ENCODE measurements around the gene LAMC3.
"Not testable (repeated sequence)": the region's sequence is repeated elsewhere in the genome, so short reads cannot be mapped to it uniquely, and the experiment has no call there.

Gene LAMC3

DNA sequence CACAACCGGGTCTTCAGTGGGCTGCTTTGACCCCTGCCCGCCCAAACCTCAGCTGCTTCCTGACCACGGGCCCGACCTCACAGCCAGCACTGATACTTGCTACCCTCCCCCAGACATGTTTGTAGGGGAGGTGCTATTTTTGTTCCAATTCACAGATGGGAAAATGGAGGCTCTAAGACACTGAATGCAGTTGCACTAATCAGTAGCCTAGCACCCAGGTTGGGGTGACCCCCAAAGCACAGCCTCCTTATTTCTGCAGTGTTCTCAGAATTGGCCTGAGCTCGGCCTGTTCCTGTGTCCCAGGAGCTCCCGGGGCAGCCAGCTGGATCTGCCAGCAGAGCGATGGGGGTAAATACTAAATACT is 22.6 kb downstream of the LAMC3 start:
- H3K9me3 ChIP-seq (ENCODE audit: control insufficient read depth, low read length) = no peaks in the 10 kb centered on the region
- no peaks in the 10 kb centered on the region for H3K4me1 ChIP-seq (ENCODE audit: control insufficient read depth, insufficient read depth, low read length, poor library complexity, severe bottlenecking)
- no peaks in the 10 kb centered on the region for H3K36me3 ChIP-seq (ENCODE audit: control insufficient read depth, insufficient read depth, low read length)
- no peak overlapping the region for H3K27ac ChIP-seq (ENCODE audit: low read depth, low read length, severe bottlenecking)
- WGBS, 2 experiments (ENCODE audit: insufficient coverage in 2 of 2) = 84 to 95% methylated on average over 4 of the region's 7 CpGs
- no peak overlapping the region for H3K4me3 ChIP-seq (ENCODE audit: extremely low read depth, insufficient read depth, low read length, poor library complexity, severe bottlenecking)

DNA sequence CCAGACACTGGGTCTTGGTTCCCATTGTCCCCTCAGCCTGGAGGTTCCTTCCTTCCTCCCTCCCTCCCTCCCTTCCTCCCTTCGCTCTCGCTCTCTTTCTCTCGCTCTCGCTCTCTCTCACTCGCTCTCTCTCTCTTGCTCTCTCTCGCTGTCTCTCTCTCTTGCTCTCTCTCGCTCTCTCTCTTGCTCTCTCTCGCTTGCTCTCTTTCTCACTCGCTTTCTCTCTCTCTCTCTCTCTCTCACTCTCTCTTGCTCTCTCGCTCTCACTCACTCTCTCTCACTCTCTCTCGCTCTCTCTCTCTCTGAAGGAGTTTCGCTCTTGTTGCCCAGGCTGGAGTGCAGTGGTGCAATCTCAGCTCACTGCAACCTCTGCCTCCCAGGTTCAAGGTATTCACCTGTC is 23.4 kb downstream of the LAMC3 start:
- Histone ChIP-seq H3K36me3 (ENCODE audit: control insufficient read depth, insufficient read depth, low read length) (no peaks in the 10 kb centered on the region), H3K9me3 (ENCODE audit: control insufficient read depth, low read length) (no peaks in the 10 kb centered on the region), H3K4me1 (ENCODE audit: control insufficient read depth, insufficient read depth, low read length, poor library complexity, severe bottlenecking) (no peaks in the 10 kb centered on the region), H3K4me3 (ENCODE audit: extremely low read depth, insufficient read depth, low read length, poor library complexity, severe bottlenecking) (no peak overlapping the region), H3K27ac (ENCODE audit: low read depth, low read length, severe bottlenecking) (no peak overlapping the region)
- WGBS, 2 experiments (ENCODE audit: insufficient coverage in 2 of 2) = 91 to 92% methylated on average over 9 to 12 of the region's 12 CpGs

DNA sequence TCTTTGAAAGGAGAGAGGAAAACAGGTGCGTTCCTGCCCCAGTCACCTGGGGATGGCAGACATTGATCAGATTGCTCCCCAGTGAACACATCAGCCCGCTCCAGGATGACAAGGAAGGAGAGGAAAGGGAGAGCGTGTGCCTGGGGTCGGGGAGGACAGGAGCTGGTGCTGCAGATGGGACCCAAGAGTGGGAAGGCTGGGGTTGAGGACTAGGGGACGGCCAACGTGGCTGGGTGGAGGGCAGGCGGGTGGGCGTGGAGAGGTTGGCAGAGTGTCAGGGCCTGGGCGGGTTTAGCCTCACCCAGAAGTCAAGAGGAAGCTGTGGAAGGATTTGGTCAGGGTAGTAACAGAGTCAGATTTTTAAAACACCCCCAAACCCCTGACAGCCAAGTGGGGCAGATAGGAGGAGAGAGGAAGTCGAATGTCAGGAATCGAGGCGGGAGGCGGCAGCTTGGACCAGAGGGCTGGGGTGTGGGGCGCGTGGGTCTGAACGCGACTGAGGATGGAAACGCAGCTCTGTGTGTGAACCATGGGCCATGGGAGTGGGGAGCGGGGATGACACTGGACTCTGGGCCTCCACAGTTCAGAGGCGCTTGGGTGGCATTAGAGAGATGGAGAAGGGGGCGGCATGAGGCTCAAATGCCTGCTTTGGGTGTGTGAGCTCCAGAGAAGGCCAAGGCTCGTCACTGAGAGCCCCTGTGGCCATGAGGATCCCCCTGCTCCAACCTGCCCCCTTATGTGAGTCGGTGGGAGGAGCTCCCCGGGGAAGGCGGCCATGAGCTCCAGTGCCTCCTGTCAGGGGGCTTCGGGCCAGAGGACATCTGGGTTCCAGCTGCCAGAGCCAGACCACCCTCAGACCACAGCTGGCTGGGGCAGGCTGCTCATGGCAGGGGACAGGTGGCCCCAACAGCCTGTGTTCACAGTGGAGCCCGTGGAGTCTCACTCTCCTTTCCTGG is 24.6 kb downstream of the LAMC3 start:
- 92 to 93% methylated on average over 18 to 20 of the region's 27 CpGs for WGBS, 2 experiments (ENCODE audit: insufficient coverage in 2 of 2)
- Histone ChIP-seq H3K36me3 (ENCODE audit: control insufficient read depth, insufficient read depth, low read length) (no peaks in the 10 kb centered on the region), H3K9me3 (ENCODE audit: control insufficient read depth, low read length) (no peaks in the 10 kb centered on the region), H3K27ac (ENCODE audit: low read depth, low read length, severe bottlenecking) (no peak overlapping the region), H3K4me3 (ENCODE audit: extremely low read depth, insufficient read depth, low read length, poor library complexity, severe bottlenecking) (no peak overlapping the region), H3K4me1 (ENCODE audit: control insufficient read depth, insufficient read depth, low read length, poor library complexity, severe bottlenecking) (no peaks in the 10 kb centered on the region)

DNA sequence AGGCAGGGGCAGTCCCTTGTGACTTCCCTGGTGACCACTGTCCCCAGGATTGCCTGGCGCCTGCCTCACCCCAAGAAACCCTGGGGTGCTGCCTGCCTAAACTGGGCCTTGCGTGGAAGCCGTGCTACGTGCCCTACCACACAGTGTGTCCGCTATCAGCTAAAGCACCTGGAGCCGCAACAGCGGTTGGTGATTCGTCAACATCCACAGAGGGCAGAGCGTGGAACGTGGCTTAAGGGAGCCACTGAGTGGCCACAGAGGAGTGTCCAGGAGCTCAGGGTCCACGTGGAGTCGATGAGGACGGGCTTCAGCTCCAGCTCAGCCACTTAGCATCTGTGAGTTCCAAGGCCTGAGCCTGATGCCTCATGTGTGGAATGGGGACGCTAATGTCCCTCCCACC is 25.3 kb downstream of the LAMC3 start:
- Histone ChIP-seq H3K4me1 (ENCODE audit: control insufficient read depth, insufficient read depth, low read length, poor library complexity, severe bottlenecking) (no peaks in the 10 kb centered on the region), H3K4me3 (ENCODE audit: extremely low read depth, insufficient read depth, low read length, poor library complexity, severe bottlenecking) (no peak overlapping the region), H3K9me3 (ENCODE audit: control insufficient read depth, low read length) (no peaks in the 10 kb centered on the region), H3K27ac (ENCODE audit: low read depth, low read length, severe bottlenecking) (no peak overlapping the region), H3K36me3 (ENCODE audit: control insufficient read depth, insufficient read depth, low read length) (no peaks in the 10 kb centered on the region)
- 93 to 96% methylated on average over 13 to 14 of the region's 14 CpGs for whole genome bisulfite sequencing, 2 experiments (ENCODE audit: insufficient coverage in 2 of 2)

- H3K36me3 ChIP-seq (ENCODE audit: control insufficient read depth, insufficient read depth, low read length); H3K4me1 ChIP-seq (ENCODE audit: control insufficient read depth, insufficient read depth, low read length, poor library complexity, severe bottlenecking); H3K9me3 ChIP-seq (ENCODE audit: control insufficient read depth, low read length); H3K27ac ChIP-seq (ENCODE audit: low read depth, low read length, severe bottlenecking); H3K4me3 ChIP-seq (ENCODE audit: extremely low read depth, insufficient read depth, low read length, poor library complexity, severe bottlenecking): not testable (repeated sequence)
- WGBS, 2 experiments (ENCODE audit: insufficient coverage in 2 of 2) = 96 to 100% methylated on average over 4 of the region's 10 CpGs
Observed at GRCh38 chr9:131034749-131035148, 25.8 kb downstream of the LAMC3 start.

- Histone ChIP-seq H3K4me1 (ENCODE audit: control insufficient read depth, insufficient read depth, low read length, poor library complexity, severe bottlenecking) (peaks cover 5% of the 10 kb centered on the region), H3K9me3 (ENCODE audit: control insufficient read depth, low read length) (no peaks in the 10 kb centered on the region), H3K36me3 (ENCODE audit: control insufficient read depth, insufficient read depth, low read length) (no peaks in the 10 kb centered on the region), H3K4me3 (ENCODE audit: extremely low read depth, insufficient read depth, low read length, poor library complexity, severe bottlenecking) (no peak overlapping the region), H3K27ac (ENCODE audit: low read depth, low read length, severe bottlenecking) (no peak overlapping the region)
- 86 to 100% methylated on average over 2 to 3 of the region's 3 CpGs for WGBS, 2 experiments (ENCODE audit: insufficient coverage in 2 of 2)
Observed at GRCh38 chr9:131035548-131035947, 26.6 kb downstream of the LAMC3 start.

DNA sequence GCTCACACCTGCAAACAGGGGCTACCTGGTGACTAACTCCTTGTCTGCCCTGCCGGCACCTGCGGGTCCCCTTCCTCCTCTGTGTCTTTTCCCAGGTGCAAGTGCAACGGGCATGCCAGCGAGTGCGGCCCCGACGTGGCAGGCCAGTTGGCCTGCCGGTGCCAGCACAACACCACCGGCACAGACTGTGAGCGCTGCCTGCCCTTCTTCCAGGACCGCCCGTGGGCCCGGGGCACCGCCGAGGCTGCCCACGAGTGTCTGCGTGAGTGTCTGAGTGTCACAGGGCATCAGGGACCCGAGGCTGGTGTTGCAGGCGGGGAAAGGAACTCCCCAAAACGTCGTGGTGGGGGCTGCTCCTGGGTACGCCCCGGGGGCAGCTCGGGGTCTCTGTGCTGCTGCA is 27.1 kb downstream of the LAMC3 start:
- H3K4me1 ChIP-seq (ENCODE audit: control insufficient read depth, insufficient read depth, low read length, poor library complexity, severe bottlenecking) = peaks cover 8% of the 10 kb centered on the region
- no peaks in the 10 kb centered on the region for H3K9me3 ChIP-seq (ENCODE audit: control insufficient read depth, low read length)
- H3K36me3 ChIP-seq (ENCODE audit: control insufficient read depth, insufficient read depth, low read length) = no peaks in the 10 kb centered on the region
- no peak overlapping the region for H3K27ac ChIP-seq (ENCODE audit: low read depth, low read length, severe bottlenecking)
- H3K4me3 ChIP-seq (ENCODE audit: extremely low read depth, insufficient read depth, low read length, poor library complexity, severe bottlenecking) = no peak overlapping the region
- WGBS, 2 experiments (ENCODE audit: insufficient coverage in 2 of 2) = 92 to 95% methylated on average over 16 to 18 of the region's 24 CpGs

GRCh38 chr9:131036529-131037334 is 27.8 kb downstream of the LAMC3 start:
- no peaks in the 10 kb centered on the region for H3K36me3 ChIP-seq (ENCODE audit: control insufficient read depth, insufficient read depth, low read length)
- no peak overlapping the region for H3K4me3 ChIP-seq (ENCODE audit: extremely low read depth, insufficient read depth, low read length, poor library complexity, severe bottlenecking)
- H3K4me1 ChIP-seq (ENCODE audit: control insufficient read depth, insufficient read depth, low read length, poor library complexity, severe bottlenecking) = peaks cover 8% of the 10 kb centered on the region
- no peaks in the 10 kb centered on the region for H3K9me3 ChIP-seq (ENCODE audit: control insufficient read depth, low read length)
- H3K27ac ChIP-seq (ENCODE audit: low read depth, low read length, severe bottlenecking) = no peak overlapping the region
- 92 to 97% methylated on average over 11 to 17 of the region's 17 CpGs for WGBS, 2 experiments (ENCODE audit: insufficient coverage in 2 of 2)

GRCh38 chr9:131037335-131038255 is 28.6 kb downstream of the LAMC3 start:
- Histone ChIP-seq H3K9me3 (ENCODE audit: control insufficient read depth, low read length) (no peaks in the 10 kb centered on the region), H3K4me3 (ENCODE audit: extremely low read depth, insufficient read depth, low read length, poor library complexity, severe bottlenecking) (no peak overlapping the region), H3K27ac (ENCODE audit: low read depth, low read length, severe bottlenecking) (no peak overlapping the region), H3K36me3 (ENCODE audit: control insufficient read depth, insufficient read depth, low read length) (no peaks in the 10 kb centered on the region), H3K4me1 (ENCODE audit: control insufficient read depth, insufficient read depth, low read length, poor library complexity, severe bottlenecking) (peaks cover 8% of the 10 kb centered on the region)
- WGBS, 2 experiments (ENCODE audit: insufficient coverage in 2 of 2) = 87 to 92% methylated on average over 20 to 23 of the region's 26 CpGs

All from mesodermal cell (in vitro differentiated cells).